Measurements from ENCODE around the gene FMN2. TPM values are rescaled to one million over a fixed set of nuclear protein-coding genes. Genes with fewer than 3 reads are reported as not detected.
"Not testable (repeated sequence)": the region's sequence is repeated elsewhere in the genome, so short reads cannot be mapped to it uniquely, and the experiment has no call there.

FMN2 gene
- total RNA-seq, 1 donor from 2014 or later: 1.1 TPM

- no peak for DNase-seq
- intact Hi-C loops (cut with DNase I): no loop called here
- TF ChIP-seq CTCF (IDR thresholded peaks at IDR 0.05): no peak
- Histone ChIP-seq H3K36me3 (no peaks in the 10 kb centered on the region), H3K9me3 (no peaks in the 10 kb centered on the region), H3K27ac (no peak overlapping the region), H3K4me3 (no peak overlapping the region), H3K4me1 (no peaks in the 10 kb centered on the region), H3K27me3 (ENCODE audit: low read depth) (no peaks in the 10 kb centered on the region)
- no peak for ATAC-seq
Measured at GRCh38 chr1:240256836-240257503, 165.3 kb downstream of the FMN2 start.

GRCh38 chr1:240258910-240259309 is 167.2 kb downstream of the FMN2 start:
- ATAC-seq (no peak), DNase-seq (no peak)
- intact Hi-C loops (cut with DNase I): no loop called here

GRCh38 chr1:240264494-240264893 is 172.8 kb downstream of the FMN2 start:
- H3K4me3 ChIP-seq; ATAC-seq; intact Hi-C loops (cut with DNase I); DNase-seq; H3K36me3 ChIP-seq; H3K27ac ChIP-seq; H3K27me3 ChIP-seq (ENCODE audit: low read depth); H3K4me1 ChIP-seq: not testable (repeated sequence)
- peaks cover 10% of the 10 kb centered on the region for H3K9me3 ChIP-seq

More at GRCh38 chr1:240258910-240259309, 167.2 kb downstream of the FMN2 start:
- H3K27ac ChIP-seq: no peak overlapping the region
- H3K27me3 ChIP-seq (ENCODE audit: low read depth): no peaks in the 10 kb centered on the region
- no peaks in the 10 kb centered on the region for H3K36me3 ChIP-seq
- TF ChIP-seq CTCF (IDR thresholded peaks at IDR 0.05): no peak
- no peak overlapping the region for H3K4me3 ChIP-seq
- no peaks in the 10 kb centered on the region for H3K4me1 ChIP-seq
- no peaks in the 10 kb centered on the region for H3K9me3 ChIP-seq

GRCh38 chr1:240271081-240271480 is 179.4 kb downstream of the FMN2 start:
- no peaks in the 10 kb centered on the region for H3K27me3 ChIP-seq (ENCODE audit: low read depth)
- no peak overlapping the region for H3K4me3 ChIP-seq
- no peak for TF ChIP-seq CTCF (IDR thresholded peaks at IDR 0.05)
- H3K27ac ChIP-seq: no peak overlapping the region
- H3K9me3 ChIP-seq: peaks cover 16% of the 10 kb centered on the region
- no peak for DNase-seq
- ATAC-seq: no peak
- H3K4me1 ChIP-seq: no peaks in the 10 kb centered on the region
- intact Hi-C loops (cut with DNase I): no loop called here
- H3K36me3 ChIP-seq: no peaks in the 10 kb centered on the region

- Histone ChIP-seq H3K27ac (no peak overlapping the region), H3K36me3 (no peaks in the 10 kb centered on the region), H3K9me3 (peaks cover 6% of the 10 kb centered on the region), H3K27me3 (ENCODE audit: low read depth) (no peaks in the 10 kb centered on the region), H3K4me3 (no peak overlapping the region), H3K4me1 (no peaks in the 10 kb centered on the region)
- intact Hi-C loops (cut with DNase I): no loop called here
- no peak for TF ChIP-seq CTCF (IDR thresholded peaks at IDR 0.05)
- no peak for ATAC-seq
- no peak for DNase-seq
Measured at GRCh38 chr1:240274569-240274968, 182.9 kb downstream of the FMN2 start.

- H3K27ac ChIP-seq; intact Hi-C loops (cut with DNase I); H3K27me3 ChIP-seq (ENCODE audit: low read depth); DNase-seq; ATAC-seq; H3K4me1 ChIP-seq; H3K36me3 ChIP-seq; H3K4me3 ChIP-seq; H3K9me3 ChIP-seq: not testable (repeated sequence)
Measured at GRCh38 chr1:240275219-240275618, 183.5 kb downstream of the FMN2 start.

All from lower lobe of right lung (tissue), 2 donors.